ENCODE measurements around the gene LCTL.
"Not testable (repeated sequence)": the region's sequence is repeated elsewhere in the genome, so short reads cannot be mapped to it uniquely, and the experiment has no call there.

The LCTL gene

DNA sequence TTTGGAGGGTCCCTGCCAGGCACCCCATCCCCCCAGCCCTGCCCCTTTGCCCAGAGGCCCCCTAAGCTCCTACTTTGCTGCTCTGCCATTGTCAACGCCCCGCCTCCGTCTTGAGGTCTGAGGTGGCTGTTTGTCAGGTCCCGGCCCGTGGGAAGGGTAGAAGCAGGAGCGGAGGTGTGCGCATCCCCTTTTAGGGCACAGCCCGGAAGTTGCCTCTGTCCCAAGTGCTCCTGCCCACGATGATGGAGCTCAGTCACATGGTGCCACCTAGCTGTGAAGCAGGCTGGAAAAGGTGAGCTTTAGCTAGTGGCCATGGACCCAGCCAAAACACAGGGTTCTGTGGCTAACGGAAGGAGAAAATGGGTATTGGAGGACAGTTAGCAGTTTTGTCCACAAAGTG lies 28.5 kb upstream of the LCTL start:
- TF ChIP-seq CTCF (IDR thresholded peaks at IDR 0.05; ENCODE audit: unreplicated experiment in 3 of 3): no peak
- no peaks in the 10 kb centered on the region for H3K4me1 Mint-ChIP-seq
- no peaks in the 10 kb centered on the region for H3K36me3 Mint-ChIP-seq (ENCODE audit: low read depth)
- H3K4me3 Mint-ChIP-seq: no peak overlapping the region
- no peak overlapping the region for H3K27ac Mint-ChIP-seq
- peaks cover 12% of the 10 kb centered on the region for H3K27me3 Mint-ChIP-seq (ENCODE audit: low read depth)
- no peaks in the 10 kb centered on the region for H3K9me3 Mint-ChIP-seq

GRCh38 chr15:66593219-66593780 lies 27.5 kb upstream of the LCTL start:
- Mint-ChIP-seq H3K36me3 (ENCODE audit: low read depth) (no peaks in the 10 kb centered on the region), H3K27me3 (ENCODE audit: low read depth) (peaks cover 13% of the 10 kb centered on the region), H3K4me1 (no peaks in the 10 kb centered on the region), H3K27ac (no peak overlapping the region), H3K9me3 (no peaks in the 10 kb centered on the region), H3K4me3 (no peak overlapping the region)
- TF ChIP-seq CTCF (IDR thresholded peaks at IDR 0.05; ENCODE audit: unreplicated experiment in 3 of 3): no peak

GRCh38 chr15:66592505-66593218 lies 26.9 kb upstream of the LCTL start:
- Mint-ChIP-seq H3K9me3 (no peaks in the 10 kb centered on the region), H3K36me3 (ENCODE audit: low read depth) (no peaks in the 10 kb centered on the region), H3K4me1 (no peaks in the 10 kb centered on the region), H3K4me3 (no peak overlapping the region), H3K27me3 (ENCODE audit: low read depth) (peaks cover 18% of the 10 kb centered on the region), H3K27ac (no peak overlapping the region)
- no peak for TF ChIP-seq CTCF (IDR thresholded peaks at IDR 0.05; ENCODE audit: unreplicated experiment in 3 of 3)

GRCh38 chr15:66591322-66591862 lies 25.6 kb upstream of the LCTL start:
- no peak overlapping the region for H3K27ac Mint-ChIP-seq
- H3K27me3 Mint-ChIP-seq (ENCODE audit: low read depth): peaks cover 18% of the 10 kb centered on the region
- no peak for TF ChIP-seq CTCF (IDR thresholded peaks at IDR 0.05; ENCODE audit: unreplicated experiment in 3 of 3)
- H3K36me3 Mint-ChIP-seq (ENCODE audit: low read depth): no peaks in the 10 kb centered on the region
- no peaks in the 10 kb centered on the region for H3K9me3 Mint-ChIP-seq
- H3K4me3 Mint-ChIP-seq: no peak overlapping the region
- H3K4me1 Mint-ChIP-seq: peaks cover under 1% of the 10 kb centered on the region

DNA sequence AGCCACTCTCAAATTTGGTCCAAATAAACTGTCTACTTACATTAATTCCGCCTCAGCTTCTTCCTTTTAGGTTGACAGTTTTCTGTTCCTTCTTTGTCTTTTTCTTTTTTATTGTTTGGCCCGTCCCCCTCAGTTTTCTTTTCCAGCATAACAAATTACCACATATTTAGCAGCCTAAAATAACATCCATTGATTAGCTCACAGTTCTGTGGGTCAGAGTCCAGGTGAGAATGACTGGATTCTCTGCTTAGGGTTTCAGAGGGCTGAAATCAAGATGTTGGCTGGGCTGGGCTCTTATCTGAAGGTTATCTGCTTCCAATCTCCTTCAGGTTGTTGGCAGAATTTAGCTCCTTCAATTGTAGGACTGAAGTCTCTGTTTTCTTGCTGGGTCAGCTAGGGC lies 24.6 kb upstream of the LCTL start:
- no peak overlapping the region for H3K4me3 Mint-ChIP-seq
- H3K9me3 Mint-ChIP-seq: no peaks in the 10 kb centered on the region
- peaks cover 23% of the 10 kb centered on the region for H3K27me3 Mint-ChIP-seq (ENCODE audit: low read depth)
- H3K36me3 Mint-ChIP-seq (ENCODE audit: low read depth): no peaks in the 10 kb centered on the region
- no peak overlapping the region for H3K27ac Mint-ChIP-seq
- no peak for TF ChIP-seq CTCF (IDR thresholded peaks at IDR 0.05; ENCODE audit: unreplicated experiment in 3 of 3)
- H3K4me1 Mint-ChIP-seq: peaks cover 8% of the 10 kb centered on the region

GRCh38 chr15:66589429-66589828 lies 23.6 kb upstream of the LCTL start:
- H3K27ac Mint-ChIP-seq; H3K9me3 Mint-ChIP-seq; H3K36me3 Mint-ChIP-seq (ENCODE audit: low read depth); H3K4me1 Mint-ChIP-seq; H3K4me3 Mint-ChIP-seq: not testable (repeated sequence)
- peaks cover 24% of the 10 kb centered on the region for H3K27me3 Mint-ChIP-seq (ENCODE audit: low read depth)
